Fibroblast of skin of left quadriceps (primary cell): ENCODE measurements around the gene PDE4D.

Experiments
- DNase-seq, 2 experiments: peaks; one replicate each; pipeline ENCODE4 v3.0.0-alpha.2; 2013; ENCODE audit warnings: low read depth in 2 of 2

Gene PDE4D

GRCh38 chr5:59216841-59217240 lies 676.7 kb downstream of the PDE4D start:
- DNase-seq = no peak

DNA sequence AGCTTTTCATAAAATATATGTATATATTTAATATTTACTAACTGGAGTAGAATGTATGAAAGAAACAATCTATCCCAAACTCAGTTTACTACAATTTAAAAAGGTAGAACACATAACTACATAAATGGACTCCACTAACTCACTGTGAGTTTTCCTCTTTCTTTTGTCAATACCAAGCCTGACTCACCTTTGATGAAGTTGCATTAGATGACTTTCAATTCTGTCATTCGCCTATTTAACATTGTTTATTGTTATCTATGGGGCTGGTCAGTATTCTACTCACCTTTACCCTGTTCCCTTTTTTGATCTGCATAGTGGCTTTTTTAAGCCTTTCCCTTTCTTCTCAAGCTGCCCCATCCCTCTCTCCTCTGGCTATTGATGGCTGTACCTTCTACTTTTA lies 680.9 kb downstream of the PDE4D start:
- no peak for DNase-seq

GRCh38 chr5:59209758-59210359 lies 683.7 kb downstream of the PDE4D start:
- peak; percentile 77 to 78 for DNase-seq

GRCh38 chr5:59208474-59208873 lies 685.1 kb downstream of the PDE4D start:
- DNase-seq = no peak

GRCh38 chr5:59207401-59207800 lies 686.1 kb downstream of the PDE4D start:
- DNase-seq = no peak

- DNase-seq = peak; percentile 76 to 79
Measured at GRCh38 chr5:59206132-59206581, 687.4 kb downstream of the PDE4D start.

DNA sequence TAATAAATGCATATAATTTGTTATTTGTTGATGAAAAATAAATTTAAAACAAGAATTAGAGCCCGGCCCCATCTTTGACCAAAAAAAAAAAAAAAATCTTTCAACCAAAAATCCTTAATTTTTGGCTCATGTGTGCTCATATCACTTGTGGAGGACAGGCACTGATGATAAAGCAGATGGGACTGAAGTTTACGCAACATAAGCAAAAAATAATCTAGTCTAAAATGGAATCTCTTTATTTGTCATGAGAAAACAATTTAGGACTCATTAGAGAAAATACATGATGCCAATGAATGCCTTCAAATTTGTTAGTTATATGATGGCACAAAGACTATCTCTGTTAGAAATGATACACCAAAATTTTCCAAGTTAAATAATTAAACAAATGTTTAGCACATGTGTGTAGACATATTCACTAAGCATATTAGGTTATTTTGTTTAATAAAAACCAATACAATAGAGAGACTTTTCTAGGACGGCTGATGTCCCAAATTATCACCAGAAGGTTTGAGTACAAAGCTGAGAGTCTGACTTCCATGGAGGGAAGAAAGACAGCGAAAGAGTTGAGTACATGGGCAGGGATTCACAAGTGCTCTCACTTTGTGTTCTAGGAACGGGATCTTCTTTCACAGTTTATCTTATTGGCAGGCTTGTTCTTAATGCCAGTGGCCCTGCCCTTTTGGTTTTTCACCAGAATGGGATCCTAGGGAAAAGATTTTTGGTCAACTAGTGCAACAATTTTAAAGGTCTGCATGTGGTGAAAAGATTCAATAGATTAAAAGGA lies 689.2 kb downstream of the PDE4D start:
- DNase-seq = no peak

- no peak for DNase-seq
Measured at GRCh38 chr5:59199868-59200267, 693.7 kb downstream of the PDE4D start.

GRCh38 chr5:59198832-59199231 lies 694.7 kb downstream of the PDE4D start:
- no peak for DNase-seq

GRCh38 chr5:59198365-59198764 lies 695.2 kb downstream of the PDE4D start:
- DNase-seq = no peak

DNA sequence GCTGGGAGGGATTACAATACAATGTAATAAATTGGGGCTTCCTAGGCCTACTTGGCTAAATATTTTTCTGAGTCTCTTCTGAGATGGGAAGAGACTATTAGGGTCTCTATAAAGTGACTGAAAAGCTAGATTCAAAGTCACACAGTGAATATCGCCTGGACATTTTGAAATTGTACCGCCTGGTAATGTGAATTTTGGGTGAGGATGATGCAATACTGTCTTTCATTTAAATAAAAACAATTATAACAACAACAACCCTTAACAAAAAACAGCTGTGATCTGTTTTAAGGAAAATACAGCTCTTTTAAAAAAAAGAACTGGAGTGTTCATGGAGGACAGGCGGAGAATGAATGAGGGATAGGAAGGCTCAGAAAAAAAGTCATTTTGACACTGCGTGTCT lies 695.6 kb downstream of the PDE4D start:
- no peak for DNase-seq

GRCh38 chr5:59193616-59194319 lies 699.8 kb downstream of the PDE4D start:
- peak; percentile 75 to 77 for DNase-seq

GRCh38 chr5:59190746-59191145 lies 702.8 kb downstream of the PDE4D start:
- DNase-seq = no peak

DNA sequence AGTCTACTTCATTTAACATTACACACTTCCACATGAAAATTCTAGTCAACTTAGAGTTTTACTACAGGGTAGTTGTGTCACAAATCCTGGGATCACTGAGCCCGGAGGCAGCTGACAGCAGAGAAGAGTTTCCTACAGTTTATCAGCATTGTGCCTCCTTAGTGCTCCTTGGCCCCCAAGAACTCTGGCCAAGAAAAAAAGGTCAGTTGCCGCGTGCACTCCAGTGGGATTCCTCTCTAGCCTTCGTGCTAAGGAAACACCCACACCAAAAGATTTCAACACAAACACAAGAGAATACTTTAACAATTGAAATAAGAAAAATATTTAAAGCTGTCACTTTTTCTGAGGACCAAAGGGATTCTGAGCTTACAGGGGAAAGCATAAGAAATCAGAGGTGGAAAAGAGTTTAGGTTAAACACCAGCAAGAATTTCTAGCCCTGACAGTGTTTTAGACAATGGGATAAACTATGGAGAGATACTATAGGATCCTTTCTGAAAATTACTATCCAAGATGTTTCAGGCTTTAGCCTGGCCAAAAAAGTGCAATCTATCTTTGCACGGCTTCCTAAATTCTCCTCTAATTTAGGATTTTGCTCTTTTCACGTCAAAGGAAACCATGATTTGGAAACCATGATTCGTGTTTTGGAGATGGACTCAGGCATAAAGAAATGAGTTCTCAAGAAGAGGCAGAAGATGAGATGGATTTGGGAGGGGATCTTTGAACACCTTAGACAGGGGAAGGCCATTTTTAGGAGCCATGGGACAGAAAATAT lies 703.9 kb downstream of the PDE4D start:
- DNase-seq = no peak

DNA sequence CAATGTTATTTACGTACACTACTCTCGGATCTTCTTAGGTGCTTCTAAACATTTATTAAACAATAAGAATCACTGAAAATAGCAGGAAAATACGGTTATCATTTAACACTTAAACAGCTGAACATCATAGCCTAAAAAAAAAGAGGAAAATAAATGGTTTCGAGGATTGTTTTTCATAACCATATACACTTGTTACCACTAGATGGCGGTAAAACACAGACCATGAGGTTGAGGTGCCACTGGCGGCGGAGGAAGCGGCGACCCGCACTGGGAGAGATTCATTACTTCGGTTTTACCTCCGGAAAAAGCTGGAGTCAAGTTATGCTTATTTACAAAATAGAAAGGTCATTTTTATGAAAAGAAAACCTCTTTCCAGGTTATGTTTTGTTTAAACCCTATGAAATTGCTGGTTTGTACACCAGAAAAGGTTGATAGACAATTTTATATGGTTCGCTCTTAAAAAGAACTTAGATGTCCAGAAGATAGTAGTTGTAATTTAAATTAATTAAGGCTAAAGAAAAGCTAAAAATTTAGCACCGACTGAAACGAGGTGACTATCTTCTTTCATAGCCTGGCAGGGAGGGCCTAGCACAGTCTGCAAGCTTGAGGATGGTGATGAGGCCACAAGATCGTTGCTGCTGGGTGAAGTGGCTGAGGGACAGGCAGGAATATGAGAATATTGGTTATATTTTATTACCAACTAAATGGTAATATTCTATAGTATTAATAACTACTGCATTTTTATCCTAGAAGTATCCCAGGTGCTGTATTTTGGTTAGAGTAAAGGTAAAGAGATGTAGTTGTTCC lies 704.9 kb downstream of the PDE4D start:
- DNase-seq = peak in 1 of 2 experiments; percentile 45

GRCh38 chr5:59187857-59188256 lies 705.7 kb downstream of the PDE4D start:
- no peak for DNase-seq

GRCh38 chr5:59186623-59187022 lies 706.9 kb downstream of the PDE4D start:
- no peak for DNase-seq

GRCh38 chr5:59185757-59186385 lies 707.7 kb downstream of the PDE4D start:
- no peak for DNase-seq

DNA sequence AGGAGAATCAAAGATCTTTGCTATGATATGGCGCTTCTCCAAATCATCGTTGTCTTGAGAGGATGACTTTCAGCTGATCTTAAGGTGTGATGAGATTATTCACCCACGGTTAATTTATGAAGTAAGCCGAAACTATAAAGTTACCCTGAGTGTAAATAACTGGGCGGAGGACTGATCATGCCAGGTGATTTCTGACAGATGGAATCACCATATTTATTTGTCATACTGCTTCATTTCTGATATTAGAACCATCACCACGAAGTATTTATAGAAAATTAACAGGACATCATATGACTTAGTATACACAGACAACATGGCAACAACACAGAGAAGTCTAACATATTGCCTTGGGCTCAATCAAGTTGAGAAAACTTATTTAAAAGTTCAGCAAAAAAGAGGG lies 708.8 kb downstream of the PDE4D start:
- DNase-seq = no peak

DNA sequence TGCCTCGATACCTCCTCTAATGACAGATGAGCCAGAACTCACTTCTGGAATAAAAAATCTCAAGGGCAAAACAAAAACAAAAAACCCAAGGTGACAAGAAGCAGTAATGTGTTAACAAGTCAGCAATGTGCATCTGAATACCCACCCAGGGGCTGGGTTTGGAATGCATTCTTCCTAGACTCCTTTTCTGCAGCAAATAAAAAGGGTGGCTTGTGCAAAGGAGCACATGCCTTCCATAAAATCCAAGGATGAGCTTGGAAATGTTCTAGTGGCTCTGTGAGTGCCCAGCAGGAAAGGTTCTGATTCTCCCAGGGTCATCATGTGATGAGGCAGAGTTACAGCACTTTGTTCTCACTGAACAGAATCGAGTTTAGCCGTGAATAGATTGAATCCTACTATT lies 710.8 kb downstream of the PDE4D start:
- no peak for DNase-seq

DNA sequence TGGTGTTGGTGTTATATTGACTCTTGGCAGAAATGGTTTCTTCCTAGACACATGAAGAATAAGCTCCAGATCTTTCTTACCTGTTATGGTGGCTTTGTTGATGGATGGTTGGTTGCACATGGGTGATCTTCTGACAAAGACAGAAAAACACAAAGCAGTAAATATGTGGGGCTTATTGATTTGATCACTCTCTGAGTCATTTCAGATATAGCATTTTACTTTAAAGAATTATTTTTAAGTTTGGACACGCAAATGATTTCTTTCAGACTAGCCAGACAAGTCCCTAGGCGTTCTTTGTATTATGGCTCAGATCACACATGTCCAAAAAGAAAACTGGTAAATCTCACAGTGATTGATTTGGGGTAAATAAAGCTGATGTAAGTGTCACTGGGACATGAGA lies 713.0 kb downstream of the PDE4D start:
- no peak for DNase-seq
